A673 (cell line): ENCODE measurements around the gene DNAJB12. TPM values are rescaled to one million over a fixed set of nuclear protein-coding genes. Genes with fewer than 3 reads are reported as not detected.
"Not testable (repeated sequence)": the region's sequence is repeated elsewhere in the genome, so short reads cannot be mapped to it uniquely, and the experiment has no call there.

Experiments
- Bru-seq: library from RNA; stranded (reverse); fragments of 400-500 nt; gene quantifications from one replicate; lab custom pipeline; 2021; lab: Mats Ljungman, UMichigan
- BruChase-seq, 2 experiments: library from RNA; stranded (reverse); fragments of 400-500 nt; gene quantifications; one replicate each; lab custom pipeline; 2021; lab: Mats Ljungman, UMichigan
- BruUV-seq: library from RNA; stranded (reverse); fragments of 400-500 nt; replicated peaks from 2 replicates; lab custom pipeline; 2021; lab: Mats Ljungman, UMichigan
- CTCF ChIA-PET: fragments of 300-600 bp; sonication (Branson Sonifier 250); formaldehyde crosslinking; loops from one replicate; lab custom pipeline; 2022; ENCODE audit warnings: antibody characterized with exemption; lab: Charles Lee
- POLR2A ChIA-PET: fragments of 300-600 bp; sonication (Branson Sonifier 250); formaldehyde crosslinking; loops from one replicate; lab custom pipeline; 2022; ENCODE audit warnings: antibody characterized with exemption; ENCODE audit not compliant: low non-redundant PET; lab: Charles Lee
- DNase-seq: peaks from one replicate; pipeline ENCODE4 v3.0.0-alpha.2; 2015; ENCODE audit warnings: low spot score
- H3K27ac ChIP-seq: fragments of 200-600 bp; sonication (generic); 2 replicates; pipeline ENCODE4 v1.5.1; 2016; ENCODE audit warnings: mixed run types, low read depth, mild to moderate bottlenecking, mixed read lengths, antibody characterized with exemption, low read length; ENCODE audit not compliant: poor library complexity, severe bottlenecking
- H3K27me3 ChIP-seq: fragments of 200-600 bp; sonication (generic); replicated peaks from 2 replicates; pipeline ENCODE4 v1.6.1; 2017; ENCODE audit warnings: mixed run types, low read depth, mild to moderate bottlenecking, mixed read lengths, antibody characterized with exemption, low read length; ENCODE audit not compliant: insufficient read depth, poor library complexity
- H3K36me3 ChIP-seq: fragments of 200-600 bp; sonication (generic); 2 replicates; pipeline ENCODE4 v1.6.1; 2016; ENCODE audit warnings: mixed run types, mild to moderate bottlenecking, mixed read lengths, antibody characterized with exemption, low read length; ENCODE audit not compliant: insufficient read depth, poor library complexity, severe bottlenecking
- H3K4me1 ChIP-seq: fragments of 200-600 bp; sonication (generic); 2 replicates; pipeline ENCODE4 v1.6.1; 2017; ENCODE audit warnings: mixed run types, mild to moderate bottlenecking, mixed read lengths, antibody characterized with exemption, low read length; ENCODE audit not compliant: insufficient read depth, poor library complexity, severe bottlenecking
- H3K4me3 ChIP-seq: fragments of 200-600 bp; sonication (generic); 2 replicates; pipeline ENCODE4 v1.5.1; 2016; ENCODE audit warnings: low read depth, mixed run types, mild to moderate bottlenecking, mixed read lengths, low read length; ENCODE audit not compliant: poor library complexity, severe bottlenecking
- H3K9me3 ChIP-seq: fragments of 200-600 bp; sonication (generic); 2 replicates; pipeline ENCODE4 v1.6.1; 2016; ENCODE audit warnings: mixed run types, low read depth, mild to moderate bottlenecking, mixed read lengths, antibody characterized with exemption, low read length; ENCODE audit not compliant: poor library complexity, severe bottlenecking
- EZH2 ChIP-seq: fragments of 200-600 bp; sonication (generic); IDR thresholded peaks from 2 replicates; pipeline ENCODE4 v1.6.1; 2017; ENCODE audit warnings: borderline replicate concordance, low read depth, mild to moderate bottlenecking, mixed read lengths, antibody characterized with exemption, low read length; ENCODE audit not compliant: poor library complexity, severe bottlenecking
- intact Hi-C: fragments of 100-400 bp; cut with micrococcal nuclease; formaldehyde crosslinking; loops from one replicate; pipeline ENCODE4 v1.10.0; 2022; ENCODE audit not compliant: unreplicated experiment
- long read RNA-seq: library from polyadenylated mRNA; stranded (forward); transcript quantifications from one replicate; pipeline ENCODE4 v2.0.0, GENCODE V29; 2022
- total RNA-seq: library from RNA; stranded (reverse); gene quantifications from 2 replicates; pipeline ENCODE4 v1.2.3, GENCODE V29; 2021
- TF ChIP-seq, protein P1 (sequence below): fragments of 300-800, 200-600 bp; sonication (generic); conservative IDR thresholded peaks from 2 replicates; pipeline ENCODE4 v1.5.1; 2017; ENCODE audit warnings: low read depth, mild to moderate bottlenecking, antibody characterized with exemption, low read length, moderate library complexity, mixed read lengths

Gene DNAJB12
- total RNA-seq, result 29.5 and 31.2 TPM in 2 replicates
- Bru-seq, nascent RNA, result percentile 73 among the genes with signal in this experiment
- BruChase-seq, experiment 1, labeled RNA remaining after a 2-hour chase, result percentile 72 among the genes with signal in this experiment
- percentile 80 among the genes with signal in this experiment for BruChase-seq, experiment 2, labeled RNA remaining after a 6-hour chase
- long read RNA-seq, full-length matches to known transcripts, result 39 of 83 reads
- long read RNA-seq, partial matches to known transcripts, result 10 of 83 reads
- long read RNA-seq, other reads (novel, unspliced or antisense), result 34 of 83 reads

GRCh38 chr10:72354356-72355213, at the start of gene DNAJB12:
Gene DNAJB12 (minus strand): TSS chr10:72354919. CDS start chr10:72354897, 22 bp downstream.
- peak within 1 kb of the TSS; percentile 97 for H3K27ac ChIP-seq
- peak; percentile 98 for DNase-seq
- H3K4me3 ChIP-seq, result peak within 1 kb of the TSS; percentile 72
- no peaks in the 10 kb centered on the region for H3K9me3 ChIP-seq
- no TSS peak for BruUV-seq
- intact Hi-C loops, result no loop called here
- H3K36me3 ChIP-seq, result no peaks in the 10 kb centered on the region
- H3K27me3 ChIP-seq, result no peaks in the 10 kb centered on the region
- ChIA-PET CTCF (interaction anchor here (0.6 kb wide), 1 partner anchor 515 kb away, joined by 3 read pairs; no protein-coding TSS in a partner anchor), POLR2A (no interaction called here)
- TF ChIP-seq EZH2, result no peak
- TF ChIP-seq, protein P1, sequence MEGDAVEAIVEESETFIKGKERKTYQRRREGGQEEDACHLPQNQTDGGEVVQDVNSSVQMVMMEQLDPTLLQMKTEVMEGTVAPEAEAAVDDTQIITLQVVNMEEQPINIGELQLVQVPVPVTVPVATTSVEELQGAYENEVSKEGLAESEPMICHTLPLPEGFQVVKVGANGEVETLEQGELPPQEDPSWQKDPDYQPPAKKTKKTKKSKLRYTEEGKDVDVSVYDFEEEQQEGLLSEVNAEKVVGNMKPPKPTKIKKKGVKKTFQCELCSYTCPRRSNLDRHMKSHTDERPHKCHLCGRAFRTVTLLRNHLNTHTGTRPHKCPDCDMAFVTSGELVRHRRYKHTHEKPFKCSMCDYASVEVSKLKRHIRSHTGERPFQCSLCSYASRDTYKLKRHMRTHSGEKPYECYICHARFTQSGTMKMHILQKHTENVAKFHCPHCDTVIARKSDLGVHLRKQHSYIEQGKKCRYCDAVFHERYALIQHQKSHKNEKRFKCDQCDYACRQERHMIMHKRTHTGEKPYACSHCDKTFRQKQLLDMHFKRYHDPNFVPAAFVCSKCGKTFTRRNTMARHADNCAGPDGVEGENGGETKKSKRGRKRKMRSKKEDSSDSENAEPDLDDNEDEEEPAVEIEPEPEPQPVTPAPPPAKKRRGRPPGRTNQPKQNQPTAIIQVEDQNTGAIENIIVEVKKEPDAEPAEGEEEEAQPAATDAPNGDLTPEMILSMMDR, result no peak
- peaks cover 8% of the 10 kb centered on the region for H3K4me1 ChIP-seq

DNA sequence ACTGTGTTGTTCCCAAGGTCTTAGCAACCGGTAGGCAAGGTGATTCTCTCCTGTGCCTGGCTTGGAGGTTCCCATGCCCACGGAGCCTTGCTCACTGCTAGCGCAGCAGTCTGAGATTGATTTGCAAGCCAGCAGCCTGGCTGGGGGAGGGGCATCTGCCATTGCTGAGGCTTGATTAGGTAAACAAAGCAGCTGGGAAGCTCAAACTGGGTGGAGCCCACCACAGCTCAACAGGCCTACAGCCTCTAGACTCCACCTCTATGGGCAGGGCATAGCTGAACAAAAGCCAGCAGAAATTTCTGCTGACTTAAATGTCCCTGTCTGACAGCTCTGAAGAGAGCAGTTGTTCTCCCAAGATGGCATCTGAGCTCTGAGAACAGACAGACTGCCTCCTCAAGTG, 40.9 kb upstream of the DNAJB12 start:
- H3K36me3 ChIP-seq, H3K27me3 ChIP-seq, CTCF ChIA-PET, DNase-seq, POLR2A ChIA-PET, H3K4me1 ChIP-seq, H3K9me3 ChIP-seq, H3K4me3 ChIP-seq, intact Hi-C loops, BruUV-seq, H3K27ac ChIP-seq: not testable (repeated sequence)

GRCh38 chr10:72392571-72392970, 37.9 kb upstream of the DNAJB12 start:
- Histone ChIP-seq H3K27me3 (no peaks in the 10 kb centered on the region), H3K27ac (no peak overlapping the region), H3K9me3 (no peaks in the 10 kb centered on the region), H3K4me1 (no peaks in the 10 kb centered on the region), H3K4me3 (no peak overlapping the region), H3K36me3 (no peaks in the 10 kb centered on the region)
- no peak for DNase-seq
- intact Hi-C loops, result no loop called here
- TF ChIP-seq, protein P1, result no peak
- no peak for TF ChIP-seq EZH2
- CTCF ChIA-PET, result no interaction called here
- POLR2A ChIA-PET, result no interaction called here
- BruUV-seq, result no TSS peak
